ENCODE measurements around the gene LRMDA. TPM values are rescaled to one million over a fixed set of nuclear protein-coding genes. Genes with fewer than 3 reads are reported as not detected.
A peak's percentile ranks its signal among the peaks of the same experiment; 100 is the strongest.

Gene LRMDA
- total and polyA plus RNA-seq, 4 donors = 12.1 to 40.8 (median 21.6) TPM

- WGBS, 2 donors = 23 to 43% methylated on average over 3 of the region's 3 CpGs
- H3K9me3 ChIP-seq (ENCODE audit: control insufficient read depth in 4 of 4, insufficient read depth in 3 of 4, low read length in 3 of 4) = no peaks in the 10 kb centered on the region
- H3K27ac ChIP-seq (ENCODE audit: low read depth in 1 of 2, low read length in 1 of 2) = peak overlapping the region in 1 of 2 donors; percentile 48
These were observed 37.7 kb downstream of the LRMDA start for GRCh38 chr10:75469006-75469616.

GRCh38 chr10:75470901-75471300, 39.5 kb downstream of the LRMDA start:
- ATAC-seq (ENCODE audit: insufficient read depth, low FRiP score) (no peak), DNase-seq (peak in 2 of 3 donors; percentile 34 to 62)
- Histone ChIP-seq H3K9me3 (ENCODE audit: control insufficient read depth in 4 of 4, insufficient read depth in 3 of 4, low read length in 3 of 4) (no peaks in the 10 kb centered on the region), H3K36me3 (ENCODE audit: control insufficient read depth in 4 of 4, insufficient read depth in 4 of 4, low read length in 4 of 4) (no peaks in the 10 kb centered on the region), H3K27me3 (ENCODE audit: control insufficient read depth in 3 of 3, insufficient read depth in 3 of 3, low read length in 2 of 3) (no peaks in the 10 kb centered on the region), H3K9ac (ENCODE audit: insufficient read depth in 1 of 2, low read length in 2 of 2) (no peak overlapping the region), H3K4me1 (ENCODE audit: control insufficient read depth in 5 of 5, insufficient read depth in 5 of 5, low read length in 5 of 5) (peaks cover 0 to 30% (median 16%) of the 10 kb centered on the region in 5 donors), H3K27ac (ENCODE audit: low read depth in 1 of 2, low read length in 1 of 2) (no peak overlapping the region), H3K4me3 (no peak overlapping the region)
- 49 to 60% methylated on average over 4 of the region's 4 CpGs for WGBS, 2 donors
- no peak for TF ChIP-seq CTCF (IDR thresholded peaks at IDR 0.05; ENCODE audit: control extremely low read depth, extremely low read depth)

More at GRCh38 chr10:75469006-75469616, 37.7 kb downstream of the LRMDA start:
- Histone ChIP-seq H3K27me3 (ENCODE audit: control insufficient read depth in 3 of 3, insufficient read depth in 3 of 3, low read length in 2 of 3) (no peaks in the 10 kb centered on the region), H3K4me3 (no peak overlapping the region), H3K4me1 (ENCODE audit: control insufficient read depth in 5 of 5, insufficient read depth in 5 of 5, low read length in 5 of 5) (peaks cover 4 to 39% (median 27%) of the 10 kb centered on the region in 5 donors), H3K36me3 (ENCODE audit: control insufficient read depth in 4 of 4, insufficient read depth in 4 of 4, low read length in 4 of 4) (no peaks in the 10 kb centered on the region), H3K9ac (ENCODE audit: insufficient read depth in 1 of 2, low read length in 2 of 2) (peak overlapping the region in 1 of 2 donors; percentile 53)
- TF ChIP-seq CTCF (IDR thresholded peaks at IDR 0.05; ENCODE audit: control extremely low read depth, extremely low read depth) = no peak
- DNase-seq (peak; percentile 38 to 91 (median 77)), ATAC-seq (ENCODE audit: insufficient read depth, low FRiP score) (peak; percentile 45)

GRCh38 chr10:75472685-75473084, 41.3 kb downstream of the LRMDA start:
- no peak overlapping the region for H3K27ac ChIP-seq (ENCODE audit: low read depth in 1 of 2, low read length in 1 of 2)
- no peak overlapping the region for H3K9ac ChIP-seq (ENCODE audit: insufficient read depth in 1 of 2, low read length in 2 of 2)
- DNase-seq (no peak), ATAC-seq (ENCODE audit: insufficient read depth, low FRiP score) (no peak)
- H3K4me1 ChIP-seq (ENCODE audit: control insufficient read depth in 5 of 5, insufficient read depth in 5 of 5, low read length in 5 of 5) = peaks cover 0 to 32% (median 14%) of the 10 kb centered on the region in 5 donors
- 75 to 77% methylated on average over 2 of the region's 2 CpGs for WGBS, 2 donors
- no peaks in the 10 kb centered on the region for H3K9me3 ChIP-seq (ENCODE audit: control insufficient read depth in 4 of 4, insufficient read depth in 3 of 4, low read length in 3 of 4)
- no peak overlapping the region for H3K4me3 ChIP-seq
- H3K27me3 ChIP-seq (ENCODE audit: control insufficient read depth in 3 of 3, insufficient read depth in 3 of 3, low read length in 2 of 3) = no peaks in the 10 kb centered on the region
- H3K36me3 ChIP-seq (ENCODE audit: control insufficient read depth in 4 of 4, insufficient read depth in 4 of 4, low read length in 4 of 4) = no peaks in the 10 kb centered on the region
- TF ChIP-seq CTCF (IDR thresholded peaks at IDR 0.05; ENCODE audit: control extremely low read depth, extremely low read depth) = no peak

GRCh38 chr10:75474106-75474505, 42.7 kb downstream of the LRMDA start:
- no peak overlapping the region for H3K27ac ChIP-seq (ENCODE audit: low read depth in 1 of 2, low read length in 1 of 2)
- no peak overlapping the region for H3K4me3 ChIP-seq
- peaks cover 0 to 23% (median 12%) of the 10 kb centered on the region in 5 donors for H3K4me1 ChIP-seq (ENCODE audit: control insufficient read depth in 5 of 5, insufficient read depth in 5 of 5, low read length in 5 of 5)
- no peaks in the 10 kb centered on the region for H3K36me3 ChIP-seq (ENCODE audit: control insufficient read depth in 4 of 4, insufficient read depth in 4 of 4, low read length in 4 of 4)
- H3K27me3 ChIP-seq (ENCODE audit: control insufficient read depth in 3 of 3, insufficient read depth in 3 of 3, low read length in 2 of 3) = no peaks in the 10 kb centered on the region
- H3K9me3 ChIP-seq (ENCODE audit: control insufficient read depth in 4 of 4, insufficient read depth in 3 of 4, low read length in 3 of 4) = no peaks in the 10 kb centered on the region
- H3K9ac ChIP-seq (ENCODE audit: insufficient read depth in 1 of 2, low read length in 2 of 2) = no peak overlapping the region
- no peak for ATAC-seq (ENCODE audit: insufficient read depth, low FRiP score)
- no peak for DNase-seq
- no peak for TF ChIP-seq CTCF (IDR thresholded peaks at IDR 0.05; ENCODE audit: control extremely low read depth, extremely low read depth)

Data from lung (tissue), 12 donors.